Right lobe of liver (tissue), 6 donors: ENCODE measurements around the gene INAVA. TPM values are rescaled to one million over a fixed set of nuclear protein-coding genes. Genes with fewer than 3 reads are reported as not detected.

ENCODE experiments used
- ATAC-seq, 4 donors: fragments of 200-7000 bp; cut with Tn5 transposase; one replicate each; pipeline ENCODE4 v1.9.1; 2020; ENCODE audit warnings: mild to moderate bottlenecking in 4 of 4, moderate library complexity in 4 of 4
- DNase-seq, 3 donors: peaks; one replicate each; pipeline ENCODE4 v3.0.0-alpha.2; 2020
- H3K27ac ChIP-seq, 3 donors: fragments of 200-600 bp; one replicate each; pipeline ENCODE4 v1.8.0; 2022
- H3K27me3 ChIP-seq, 2 donors: fragments of 200-600 bp; one replicate each; pipeline ENCODE4 v1.8.0; 2022
- H3K36me3 ChIP-seq, 4 donors: fragments of 200-600 bp; sonication (generic) in 1 of 4; one replicate each; pipeline versions ENCODE4 v1.5.1 to v1.8.0; 2017 to 2022; ENCODE audit warnings: control low read depth in 1 of 4
- H3K4me1 ChIP-seq, 4 donors: fragments of 200-600 bp; sonication (generic) in 1 of 4; one replicate each; pipeline versions ENCODE4 v1.5.1 to v1.8.0; 2017 to 2022; ENCODE audit warnings: control low read depth in 1 of 4
- H3K4me3 ChIP-seq, 3 donors: fragments of 200-600 bp; one replicate each; pipeline ENCODE4 v1.8.0; 2022
- H3K9me3 ChIP-seq, 4 donors: fragments of 200-600 bp; sonication (generic) in 1 of 4; one replicate each; pipeline versions ENCODE4 v1.5.1 to v1.8.0; 2017 to 2022; ENCODE audit warnings: control low read depth in 1 of 4
- POLR2A ChIP-seq: fragments of 450-650 bp; IDR thresholded peaks from one replicate; pipeline ENCODE4 v1.6.1; 2017; ENCODE audit warnings: antibody characterized with exemption, mild to moderate bottlenecking
- WGBS: methylation state at CpG from one replicate; pipeline ENCODE4 v1.1.6; 2018; ENCODE audit warnings: low coverage, low lambda C conversion rate; ENCODE audit not compliant: insufficient coverage; ENCODE audit errors: missing lambda C conversion rate; 5-methylcytosine and 5-hydroxymethylcytosine counted together
- intact Hi-C, 2 donors: fragments of 100-400 bp; cut with DNase I; formaldehyde crosslinking; loops; one replicate each; pipeline versions ENCODE4 v1.11.2 to v1.14.1; 2022
- total RNA-seq, 6 experiments: library from RNA; depleted of rRNA in 2 of 6; stranded (reverse); fragments of >200 nt in 2 of 6; fragmentation: NEBNext Ultra II Directional in 3 of 6; extraction: Animal tissue kit (Norgen Biotek cat#: 25700) in 3 of 6; gene quantifications; one replicate each; pipeline versions ENCODE4 v1.1.0 to v1.2.4, GENCODE V29; 2016 to 2023
- TF ChIP-seq, protein P1 (sequence below), 4 donors: fragments of 200-600 bp in 3 of 4; fragments of 450-650 bp in 1 of 4; IDR thresholded peaks; one replicate each; pipeline versions ENCODE4 v1.5.1 to v1.8.0; 2016 to 2022; ENCODE audit warnings: antibody characterized with exemption in 4 of 4, mild to moderate bottlenecking in 2 of 4
- donor health status: DM: no; HTN: yes; CAD: no.
- donor health status: DM: no; HTN: no; CAD: no.
- donor health status: DM: no; HTN: no; CAD: no.
- donor health status: DM: no; HTN: yes; CAD: no.
- donor health status: DM: no; HTN: yes; CAD: no.

INAVA gene
- total RNA-seq, 6 experiments from 2014 or later, result 0.29 to 0.55 (median 0.41) TPM

DNA sequence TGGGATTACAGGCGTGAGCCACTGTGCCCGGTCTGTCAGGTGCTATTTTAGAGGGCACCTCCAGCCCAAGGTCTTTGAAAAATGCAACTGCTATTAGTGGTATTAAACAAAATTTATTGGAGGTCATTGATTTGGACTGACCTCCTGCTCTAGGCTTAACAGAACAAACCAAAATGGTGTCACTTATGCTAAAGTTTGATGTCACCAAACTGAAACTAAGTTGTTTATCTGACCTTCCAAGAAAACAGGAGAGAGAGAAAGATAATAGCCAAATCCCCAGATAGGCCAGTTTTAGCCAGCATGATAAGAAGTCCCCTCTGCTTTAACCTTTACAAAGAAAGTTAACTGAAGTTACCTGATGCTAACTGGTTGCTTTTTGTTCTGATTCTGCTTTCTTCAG lies 8.1 kb upstream of the INAVA start:
- intact Hi-C loops, result no loop called here
- 84% methylated on average over 2 of the region's 2 CpGs for WGBS

DNA sequence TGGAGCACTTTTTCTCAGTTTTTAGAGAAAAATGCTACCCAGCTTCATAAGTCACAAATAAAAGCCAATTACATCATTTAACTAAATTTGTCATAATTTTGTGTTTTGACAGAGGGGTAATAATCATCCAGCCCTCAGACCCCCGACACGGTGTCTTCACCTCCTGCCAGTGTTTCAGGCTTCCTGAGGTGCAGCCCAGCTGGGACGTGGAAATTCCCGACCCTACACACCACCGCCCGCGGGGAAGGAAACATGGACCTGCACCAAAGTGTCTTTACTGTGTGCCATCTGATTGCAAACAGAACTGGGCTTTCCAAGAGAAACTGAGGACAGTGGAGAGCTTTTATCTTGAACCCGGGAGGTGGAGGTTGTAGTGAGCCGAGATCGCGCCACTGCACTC lies 7.7 kb upstream of the INAVA start:
- H3K4me1 ChIP-seq, result peaks cover 0 to 18% (median 4%) of the 10 kb centered on the region in 4 donors
- no peak overlapping the region for H3K4me3 ChIP-seq
- no peak for TF ChIP-seq POLR2A
- TF ChIP-seq, protein P1, sequence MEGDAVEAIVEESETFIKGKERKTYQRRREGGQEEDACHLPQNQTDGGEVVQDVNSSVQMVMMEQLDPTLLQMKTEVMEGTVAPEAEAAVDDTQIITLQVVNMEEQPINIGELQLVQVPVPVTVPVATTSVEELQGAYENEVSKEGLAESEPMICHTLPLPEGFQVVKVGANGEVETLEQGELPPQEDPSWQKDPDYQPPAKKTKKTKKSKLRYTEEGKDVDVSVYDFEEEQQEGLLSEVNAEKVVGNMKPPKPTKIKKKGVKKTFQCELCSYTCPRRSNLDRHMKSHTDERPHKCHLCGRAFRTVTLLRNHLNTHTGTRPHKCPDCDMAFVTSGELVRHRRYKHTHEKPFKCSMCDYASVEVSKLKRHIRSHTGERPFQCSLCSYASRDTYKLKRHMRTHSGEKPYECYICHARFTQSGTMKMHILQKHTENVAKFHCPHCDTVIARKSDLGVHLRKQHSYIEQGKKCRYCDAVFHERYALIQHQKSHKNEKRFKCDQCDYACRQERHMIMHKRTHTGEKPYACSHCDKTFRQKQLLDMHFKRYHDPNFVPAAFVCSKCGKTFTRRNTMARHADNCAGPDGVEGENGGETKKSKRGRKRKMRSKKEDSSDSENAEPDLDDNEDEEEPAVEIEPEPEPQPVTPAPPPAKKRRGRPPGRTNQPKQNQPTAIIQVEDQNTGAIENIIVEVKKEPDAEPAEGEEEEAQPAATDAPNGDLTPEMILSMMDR (IDR thresholded peaks at IDR 0.05), result no peak
- 45% methylated on average over 7 of the region's 11 CpGs for WGBS
- ATAC-seq, result no peak
- H3K27me3 ChIP-seq, result no peaks in the 10 kb centered on the region
- H3K36me3 ChIP-seq, result no peaks in the 10 kb centered on the region
- no peak overlapping the region for H3K27ac ChIP-seq
- no peak for DNase-seq
- intact Hi-C loops, result no loop called here
- H3K9me3 ChIP-seq, result no peaks in the 10 kb centered on the region

More for the DNA sequence above, 8.1 kb upstream of the INAVA start:
- no peak for ATAC-seq
- no peaks in the 10 kb centered on the region for H3K27me3 ChIP-seq
- H3K4me3 ChIP-seq, result no peak overlapping the region
- H3K9me3 ChIP-seq, result no peaks in the 10 kb centered on the region
- H3K27ac ChIP-seq, result no peak overlapping the region
- peaks cover 0 to 15% (median 4%) of the 10 kb centered on the region in 4 donors for H3K4me1 ChIP-seq
- H3K36me3 ChIP-seq, result no peaks in the 10 kb centered on the region
- no peak for TF ChIP-seq POLR2A
- TF ChIP-seq, protein P1 (IDR thresholded peaks at IDR 0.05), result no peak
- no peak for DNase-seq

- Histone ChIP-seq H3K4me3 (no peak overlapping the region), H3K4me1 (peaks cover 0 to 18% (median 4%) of the 10 kb centered on the region in 4 donors), H3K9me3 (no peaks in the 10 kb centered on the region), H3K27me3 (no peaks in the 10 kb centered on the region), H3K27ac (no peak overlapping the region), H3K36me3 (no peaks in the 10 kb centered on the region)
- intact Hi-C loops, result no loop called here
- DNase-seq (no peak), ATAC-seq (no peak)
- 54% methylated on average over 6 of the region's 9 CpGs for WGBS
- TF ChIP-seq, protein P1 (IDR thresholded peaks at IDR 0.05), result no peak
- TF ChIP-seq POLR2A, result no peak
Observed at GRCh38 chr1:200887772-200888348, 6.8 kb upstream of the INAVA start.

- intact Hi-C loops, result no loop called here
- no peak for DNase-seq
- Histone ChIP-seq H3K27me3 (no peaks in the 10 kb centered on the region), H3K4me3 (no peak overlapping the region), H3K9me3 (no peaks in the 10 kb centered on the region), H3K36me3 (no peaks in the 10 kb centered on the region), H3K27ac (no peak overlapping the region), H3K4me1 (peaks cover 0 to 18% (median 4%) of the 10 kb centered on the region in 4 donors)
- ATAC-seq, result peak; percentile 39 to 63 (median 48)
- 20% methylated on average over 1 of the region's 7 CpGs for WGBS
- TF ChIP-seq, protein P1 (IDR thresholded peaks at IDR 0.05), result no peak
- TF ChIP-seq POLR2A, result no peak
Observed at GRCh38 chr1:200888349-200888838, 6.3 kb upstream of the INAVA start.
